Thyroid gland (tissue), 4 donors: ENCODE data around the gene GRK6.

Source experiments
- POLR2A ChIP-seq, 2 donors: fragments of 450-650 bp; IDR thresholded peaks; one replicate each; pipeline ENCODE4 v1.6.1; 2017; ENCODE audit warnings: antibody characterized with exemption in 2 of 2, mild to moderate bottlenecking in 2 of 2, moderate library complexity in 1 of 2
- TF ChIP-seq, protein P1 (sequence below), 6 experiments: fragments of 200-600 bp in 3 of 6; fragments of 450-650 bp in 3 of 6; sonication (generic) in 3 of 6; IDR thresholded peaks; one replicate each; pipeline ENCODE4 v1.5.1; 2016 to 2019; ENCODE audit warnings: antibody characterized with exemption in 6 of 6, mild to moderate bottlenecking in 2 of 6, inconsistent platforms in 1 of 6, moderate library complexity in 1 of 6

DNA sequence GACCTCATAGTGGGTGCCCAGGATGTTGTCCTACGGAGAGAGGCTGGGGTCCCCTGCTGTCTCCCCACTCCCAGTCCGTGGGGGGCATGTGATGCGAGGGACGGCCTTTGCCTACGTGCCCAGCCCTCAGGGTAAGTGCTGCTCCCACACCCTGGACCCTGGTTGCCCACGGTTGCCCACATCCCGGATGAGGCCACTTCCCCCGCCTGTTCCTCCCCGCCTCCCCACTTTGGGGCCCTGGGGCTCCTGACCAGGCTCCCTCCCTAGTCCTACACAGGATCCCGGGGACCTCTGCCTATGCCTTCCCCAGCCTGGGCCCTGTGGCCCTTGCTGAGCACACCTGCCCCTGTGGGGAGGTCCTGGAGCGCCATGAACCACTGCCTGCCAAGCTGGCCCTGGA is 40.8 kb upstream of the GRK6 start:
- TF ChIP-seq, protein P1, sequence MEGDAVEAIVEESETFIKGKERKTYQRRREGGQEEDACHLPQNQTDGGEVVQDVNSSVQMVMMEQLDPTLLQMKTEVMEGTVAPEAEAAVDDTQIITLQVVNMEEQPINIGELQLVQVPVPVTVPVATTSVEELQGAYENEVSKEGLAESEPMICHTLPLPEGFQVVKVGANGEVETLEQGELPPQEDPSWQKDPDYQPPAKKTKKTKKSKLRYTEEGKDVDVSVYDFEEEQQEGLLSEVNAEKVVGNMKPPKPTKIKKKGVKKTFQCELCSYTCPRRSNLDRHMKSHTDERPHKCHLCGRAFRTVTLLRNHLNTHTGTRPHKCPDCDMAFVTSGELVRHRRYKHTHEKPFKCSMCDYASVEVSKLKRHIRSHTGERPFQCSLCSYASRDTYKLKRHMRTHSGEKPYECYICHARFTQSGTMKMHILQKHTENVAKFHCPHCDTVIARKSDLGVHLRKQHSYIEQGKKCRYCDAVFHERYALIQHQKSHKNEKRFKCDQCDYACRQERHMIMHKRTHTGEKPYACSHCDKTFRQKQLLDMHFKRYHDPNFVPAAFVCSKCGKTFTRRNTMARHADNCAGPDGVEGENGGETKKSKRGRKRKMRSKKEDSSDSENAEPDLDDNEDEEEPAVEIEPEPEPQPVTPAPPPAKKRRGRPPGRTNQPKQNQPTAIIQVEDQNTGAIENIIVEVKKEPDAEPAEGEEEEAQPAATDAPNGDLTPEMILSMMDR (IDR thresholded peaks at IDR 0.05), result no peak
- TF ChIP-seq POLR2A (IDR thresholded peaks at IDR 0.05), result no peak
